Measurements from ENCODE around the gene SUMF1. TPM values are rescaled to one million over a fixed set of nuclear protein-coding genes. Genes with fewer than 3 reads are reported as not detected.

Gene SUMF1
- total RNA-seq, 1 experiment from 2014 or later = 11.6 TPM

- no peak for DNase-seq
- Histone ChIP-seq H3K27me3 (ENCODE audit: control insufficient read depth, insufficient read depth, low read length) (no peaks in the 10 kb centered on the region), H3K36me3 (replicated peaks; ENCODE audit: control insufficient read depth, insufficient read depth, low read length) (no peaks in the 10 kb centered on the region), H3K4me3 (ENCODE audit: insufficient read depth, low read depth, low read length) (no peak overlapping the region)
These were observed 81.9 kb downstream of the SUMF1 start for GRCh38 chr3:4385201-4385600.

GRCh38 chr3:4380013-4380412 lies 87.1 kb downstream of the SUMF1 start:
- no peak for DNase-seq
- Histone ChIP-seq H3K4me3 (ENCODE audit: insufficient read depth, low read depth, low read length) (no peak overlapping the region), H3K27me3 (ENCODE audit: control insufficient read depth, insufficient read depth, low read length) (no peaks in the 10 kb centered on the region), H3K36me3 (replicated peaks; ENCODE audit: control insufficient read depth, insufficient read depth, low read length) (no peaks in the 10 kb centered on the region)

GRCh38 chr3:4376499-4376898 lies 90.6 kb downstream of the SUMF1 start:
- H3K4me3 ChIP-seq (ENCODE audit: insufficient read depth, low read depth, low read length) = no peak overlapping the region
- H3K27me3 ChIP-seq (ENCODE audit: control insufficient read depth, insufficient read depth, low read length) = no peaks in the 10 kb centered on the region
- DNase-seq = no peak
- no peaks in the 10 kb centered on the region for H3K36me3 ChIP-seq (replicated peaks; ENCODE audit: control insufficient read depth, insufficient read depth, low read length)

GRCh38 chr3:4375911-4376310 lies 91.2 kb downstream of the SUMF1 start:
- Histone ChIP-seq H3K36me3 (replicated peaks; ENCODE audit: control insufficient read depth, insufficient read depth, low read length) (no peaks in the 10 kb centered on the region), H3K4me3 (ENCODE audit: insufficient read depth, low read depth, low read length) (no peak overlapping the region), H3K27me3 (ENCODE audit: control insufficient read depth, insufficient read depth, low read length) (no peaks in the 10 kb centered on the region)
- DNase-seq = no peak

GRCh38 chr3:4373669-4374068 lies 93.4 kb downstream of the SUMF1 start:
- H3K4me3 ChIP-seq (ENCODE audit: insufficient read depth, low read depth, low read length) = no peak overlapping the region
- H3K36me3 ChIP-seq (replicated peaks; ENCODE audit: control insufficient read depth, insufficient read depth, low read length) = no peaks in the 10 kb centered on the region
- no peaks in the 10 kb centered on the region for H3K27me3 ChIP-seq (ENCODE audit: control insufficient read depth, insufficient read depth, low read length)
- DNase-seq = no peak

GRCh38 chr3:4362523-4362922 lies 104.5 kb downstream of the SUMF1 start:
- no peaks in the 10 kb centered on the region for H3K27me3 ChIP-seq (ENCODE audit: control insufficient read depth, insufficient read depth, low read length)
- no peak overlapping the region for H3K4me3 ChIP-seq (ENCODE audit: insufficient read depth, low read depth, low read length)
- no peak for DNase-seq
- H3K36me3 ChIP-seq (replicated peaks; ENCODE audit: control insufficient read depth, insufficient read depth, low read length) = no peaks in the 10 kb centered on the region

GRCh38 chr3:4360817-4361216 lies 106.3 kb downstream of the SUMF1 start:
- DNase-seq = no peak
- H3K36me3 ChIP-seq (replicated peaks; ENCODE audit: control insufficient read depth, insufficient read depth, low read length) = no peaks in the 10 kb centered on the region
- no peaks in the 10 kb centered on the region for H3K27me3 ChIP-seq (ENCODE audit: control insufficient read depth, insufficient read depth, low read length)
- H3K4me3 ChIP-seq (ENCODE audit: insufficient read depth, low read depth, low read length) = no peak overlapping the region

GRCh38 chr3:4359805-4360502 lies 107.1 kb downstream of the SUMF1 start:
- DNase-seq = no peak
- no peaks in the 10 kb centered on the region for H3K27me3 ChIP-seq (ENCODE audit: control insufficient read depth, insufficient read depth, low read length)
- H3K36me3 ChIP-seq (replicated peaks; ENCODE audit: control insufficient read depth, insufficient read depth, low read length) = no peaks in the 10 kb centered on the region
- no peak overlapping the region for H3K4me3 ChIP-seq (ENCODE audit: insufficient read depth, low read depth, low read length)

- H3K36me3 ChIP-seq (replicated peaks; ENCODE audit: control insufficient read depth, insufficient read depth, low read length) = no peaks in the 10 kb centered on the region
- DNase-seq = no peak
- H3K4me3 ChIP-seq (ENCODE audit: insufficient read depth, low read depth, low read length) = no peak overlapping the region
- H3K27me3 ChIP-seq (ENCODE audit: control insufficient read depth, insufficient read depth, low read length) = no peaks in the 10 kb centered on the region
These were observed 108.8 kb downstream of the SUMF1 start for GRCh38 chr3:4358273-4358672.

GRCh38 chr3:4356546-4357410 lies 110.3 kb downstream of the SUMF1 start:
- Histone ChIP-seq H3K27me3 (ENCODE audit: control insufficient read depth, insufficient read depth, low read length) (no peaks in the 10 kb centered on the region), H3K4me3 (ENCODE audit: insufficient read depth, low read depth, low read length) (no peak overlapping the region), H3K36me3 (replicated peaks; ENCODE audit: control insufficient read depth, insufficient read depth, low read length) (no peaks in the 10 kb centered on the region)
- no peak for DNase-seq

GRCh38 chr3:4356220-4356540 lies 110.9 kb downstream of the SUMF1 start:
- no peak overlapping the region for H3K4me3 ChIP-seq (ENCODE audit: insufficient read depth, low read depth, low read length)
- no peaks in the 10 kb centered on the region for H3K27me3 ChIP-seq (ENCODE audit: control insufficient read depth, insufficient read depth, low read length)
- H3K36me3 ChIP-seq (replicated peaks; ENCODE audit: control insufficient read depth, insufficient read depth, low read length) = no peaks in the 10 kb centered on the region
- no peak for DNase-seq

GRCh38 chr3:4355401-4356219 lies 111.5 kb downstream of the SUMF1 start:
- Histone ChIP-seq H3K36me3 (replicated peaks; ENCODE audit: control insufficient read depth, insufficient read depth, low read length) (no peaks in the 10 kb centered on the region), H3K4me3 (ENCODE audit: insufficient read depth, low read depth, low read length) (no peak overlapping the region), H3K27me3 (ENCODE audit: control insufficient read depth, insufficient read depth, low read length) (no peaks in the 10 kb centered on the region)
- no peak for DNase-seq

- no peaks in the 10 kb centered on the region for H3K27me3 ChIP-seq (ENCODE audit: control insufficient read depth, insufficient read depth, low read length)
- no peak for DNase-seq
- no peak overlapping the region for H3K4me3 ChIP-seq (ENCODE audit: insufficient read depth, low read depth, low read length)
- no peaks in the 10 kb centered on the region for H3K36me3 ChIP-seq (replicated peaks; ENCODE audit: control insufficient read depth, insufficient read depth, low read length)
These were observed 115.2 kb downstream of the SUMF1 start for GRCh38 chr3:4351872-4352271.

GRCh38 chr3:4351164-4351855 lies 115.8 kb downstream of the SUMF1 start:
- Histone ChIP-seq H3K36me3 (replicated peaks; ENCODE audit: control insufficient read depth, insufficient read depth, low read length) (no peaks in the 10 kb centered on the region), H3K27me3 (ENCODE audit: control insufficient read depth, insufficient read depth, low read length) (no peaks in the 10 kb centered on the region), H3K4me3 (ENCODE audit: insufficient read depth, low read depth, low read length) (no peak overlapping the region)
- DNase-seq = no peak

Measured in H7 (cell line).